ENCODE results near the gene FAM20A. TPM values are rescaled to one million over a fixed set of nuclear protein-coding genes. Genes with fewer than 3 reads are reported as not detected.

FAM20A gene
- total RNA-seq, 1 donor from 2014 or later: 0.14 TPM

- H3K4me3 ChIP-seq (ENCODE audit: insufficient read depth, low read depth, low read length): no peak overlapping the region
- H3K4me2 ChIP-seq (ENCODE audit: low read length): no peak overlapping the region
- no peaks in the 10 kb centered on the region for H3K36me3 Mint-ChIP-seq (ENCODE audit: low read depth, unreplicated experiment)
- peaks cover 5% of the 10 kb centered on the region for H3K27me3 Mint-ChIP-seq (ENCODE audit: low read depth, unreplicated experiment)
- H3K9ac ChIP-seq (ENCODE audit: low read length): no peak overlapping the region
- no peak overlapping the region for H2AFZ ChIP-seq (ENCODE audit: low read depth, low read length)
- TF ChIP-seq, protein P1, sequence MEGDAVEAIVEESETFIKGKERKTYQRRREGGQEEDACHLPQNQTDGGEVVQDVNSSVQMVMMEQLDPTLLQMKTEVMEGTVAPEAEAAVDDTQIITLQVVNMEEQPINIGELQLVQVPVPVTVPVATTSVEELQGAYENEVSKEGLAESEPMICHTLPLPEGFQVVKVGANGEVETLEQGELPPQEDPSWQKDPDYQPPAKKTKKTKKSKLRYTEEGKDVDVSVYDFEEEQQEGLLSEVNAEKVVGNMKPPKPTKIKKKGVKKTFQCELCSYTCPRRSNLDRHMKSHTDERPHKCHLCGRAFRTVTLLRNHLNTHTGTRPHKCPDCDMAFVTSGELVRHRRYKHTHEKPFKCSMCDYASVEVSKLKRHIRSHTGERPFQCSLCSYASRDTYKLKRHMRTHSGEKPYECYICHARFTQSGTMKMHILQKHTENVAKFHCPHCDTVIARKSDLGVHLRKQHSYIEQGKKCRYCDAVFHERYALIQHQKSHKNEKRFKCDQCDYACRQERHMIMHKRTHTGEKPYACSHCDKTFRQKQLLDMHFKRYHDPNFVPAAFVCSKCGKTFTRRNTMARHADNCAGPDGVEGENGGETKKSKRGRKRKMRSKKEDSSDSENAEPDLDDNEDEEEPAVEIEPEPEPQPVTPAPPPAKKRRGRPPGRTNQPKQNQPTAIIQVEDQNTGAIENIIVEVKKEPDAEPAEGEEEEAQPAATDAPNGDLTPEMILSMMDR (IDR thresholded peaks at IDR 0.05; ENCODE audit: insufficient read depth, low read depth, low read length): no peak
- no peak for TF ChIP-seq EZH2 (IDR thresholded peaks at IDR 0.05; ENCODE audit: insufficient read depth, low read length)
- no peaks in the 10 kb centered on the region for H3K4me1 Mint-ChIP-seq (ENCODE audit: low read depth, unreplicated experiment)
- no peaks in the 10 kb centered on the region for H3K36me3 ChIP-seq (ENCODE audit: insufficient read depth, low read length)
- H3K9me3 Mint-ChIP-seq (ENCODE audit: unreplicated experiment): no peaks in the 10 kb centered on the region
- H3K79me2 ChIP-seq (ENCODE audit: insufficient read depth, low read length): no peaks in the 10 kb centered on the region
- H3K27ac ChIP-seq (ENCODE audit: low read depth, low read length): no peak overlapping the region
- no peak overlapping the region for H3K27ac Mint-ChIP-seq (ENCODE audit: unreplicated experiment)
- no peaks in the 10 kb centered on the region for H3K27me3 ChIP-seq (ENCODE audit: insufficient read depth, low read length)
- no peak for DNase-seq (ENCODE audit: low read depth)
- H4K20me1 ChIP-seq (ENCODE audit: insufficient read depth, low read length): no peaks in the 10 kb centered on the region
- no peak overlapping the region for H3K4me3 Mint-ChIP-seq (ENCODE audit: unreplicated experiment)
- H3K4me1 ChIP-seq (ENCODE audit: insufficient read depth, low read length): no peaks in the 10 kb centered on the region
- no peak for FAIRE-seq
- no peaks in the 10 kb centered on the region for H3K9me3 ChIP-seq (ENCODE audit: insufficient read depth, low read depth, low read length)
Measured at GRCh38 chr17:68568581-68568980, 32.6 kb downstream of the FAM20A start.

- Histone ChIP-seq H4K20me1 (ENCODE audit: insufficient read depth, low read length) (no peaks in the 10 kb centered on the region), H3K79me2 (ENCODE audit: insufficient read depth, low read length) (no peaks in the 10 kb centered on the region), H3K27me3 (ENCODE audit: insufficient read depth, low read length) (no peaks in the 10 kb centered on the region), H2AFZ (ENCODE audit: low read depth, low read length) (no peak overlapping the region), H3K9ac (ENCODE audit: low read length) (no peak overlapping the region), H3K4me2 (ENCODE audit: low read length) (no peak overlapping the region), H3K27ac (ENCODE audit: low read depth, low read length) (no peak overlapping the region), H3K4me1 (ENCODE audit: insufficient read depth, low read length) (no peaks in the 10 kb centered on the region), H3K9me3 (ENCODE audit: insufficient read depth, low read depth, low read length) (no peaks in the 10 kb centered on the region), H3K36me3 (ENCODE audit: insufficient read depth, low read length) (no peaks in the 10 kb centered on the region), H3K4me3 (ENCODE audit: insufficient read depth, low read depth, low read length) (no peak overlapping the region)
- FAIRE-seq: no peak
- no peaks in the 10 kb centered on the region for H3K36me3 Mint-ChIP-seq (ENCODE audit: low read depth, unreplicated experiment)
- H3K4me1 Mint-ChIP-seq (ENCODE audit: low read depth, unreplicated experiment): no peaks in the 10 kb centered on the region
- peaks cover 6% of the 10 kb centered on the region for H3K27me3 Mint-ChIP-seq (ENCODE audit: low read depth, unreplicated experiment)
- H3K27ac Mint-ChIP-seq (ENCODE audit: unreplicated experiment): no peak overlapping the region
- H3K9me3 Mint-ChIP-seq (ENCODE audit: unreplicated experiment): no peaks in the 10 kb centered on the region
- no peak for TF ChIP-seq EZH2 (IDR thresholded peaks at IDR 0.05; ENCODE audit: insufficient read depth, low read length)
- TF ChIP-seq, protein P1 (IDR thresholded peaks at IDR 0.05; ENCODE audit: insufficient read depth, low read depth, low read length): no peak
- no peak for DNase-seq (ENCODE audit: low read depth)
- no peak overlapping the region for H3K4me3 Mint-ChIP-seq (ENCODE audit: unreplicated experiment)
Measured at GRCh38 chr17:68567581-68567980, 33.6 kb downstream of the FAM20A start.

GRCh38 chr17:68567035-68567434, 34.1 kb downstream of the FAM20A start:
- Histone ChIP-seq H3K36me3 (ENCODE audit: insufficient read depth, low read length) (no peaks in the 10 kb centered on the region), H4K20me1 (ENCODE audit: insufficient read depth, low read length) (no peaks in the 10 kb centered on the region), H3K4me2 (ENCODE audit: low read length) (no peak overlapping the region), H3K4me1 (ENCODE audit: insufficient read depth, low read length) (no peaks in the 10 kb centered on the region), H3K9ac (ENCODE audit: low read length) (no peak overlapping the region), H3K79me2 (ENCODE audit: insufficient read depth, low read length) (no peaks in the 10 kb centered on the region), H3K4me3 (ENCODE audit: insufficient read depth, low read depth, low read length) (no peak overlapping the region), H3K9me3 (ENCODE audit: insufficient read depth, low read depth, low read length) (no peaks in the 10 kb centered on the region), H2AFZ (ENCODE audit: low read depth, low read length) (no peak overlapping the region), H3K27me3 (ENCODE audit: insufficient read depth, low read length) (no peaks in the 10 kb centered on the region), H3K27ac (ENCODE audit: low read depth, low read length) (no peak overlapping the region)
- Mint-ChIP-seq H3K4me3 (ENCODE audit: unreplicated experiment) (no peak overlapping the region), H3K4me1 (ENCODE audit: low read depth, unreplicated experiment) (no peaks in the 10 kb centered on the region), H3K27ac (ENCODE audit: unreplicated experiment) (no peak overlapping the region), H3K9me3 (ENCODE audit: unreplicated experiment) (no peaks in the 10 kb centered on the region), H3K27me3 (ENCODE audit: low read depth, unreplicated experiment) (peaks cover 8% of the 10 kb centered on the region), H3K36me3 (ENCODE audit: low read depth, unreplicated experiment) (no peaks in the 10 kb centered on the region)
- TF ChIP-seq EZH2 (IDR thresholded peaks at IDR 0.05; ENCODE audit: insufficient read depth, low read length): no peak
- DNase-seq (ENCODE audit: low read depth) (no peak), FAIRE-seq (no peak)
